Tibial nerve (tissue), 3 donors: ENCODE results near the gene C5.

Experiments used
- CTCF ChIP-seq, 5 experiments: fragments of 200-600 bp in 3 of 5; fragments of 450-650 bp in 2 of 5; sonication (generic) in 3 of 5; IDR thresholded peaks; one replicate each; pipeline ENCODE4 v1.5.1; 2016 to 2019; ENCODE audit warnings: antibody characterized with exemption in 5 of 5, mild to moderate bottlenecking in 3 of 5, moderate library complexity in 2 of 5
- POLR2A ChIP-seq, 2 donors: fragments of 450-650 bp; IDR thresholded peaks; one replicate each; pipeline ENCODE4 v1.6.1; 2017; ENCODE audit warnings: antibody characterized with exemption in 2 of 2, mild to moderate bottlenecking in 2 of 2, moderate library complexity in 2 of 2

GRCh38 chr9:120950421-120951388 lies 99.4 kb downstream of the C5 start:
- TF ChIP-seq CTCF (IDR thresholded peaks at IDR 0.05) (no peak), POLR2A (IDR thresholded peaks at IDR 0.05) (no peak)
